ENCODE results near the gene MRFAP1.
"Not testable (repeated sequence)": the region's sequence is repeated elsewhere in the genome, so short reads cannot be mapped to it uniquely, and the experiment has no call there.

The MRFAP1 gene

DNA sequence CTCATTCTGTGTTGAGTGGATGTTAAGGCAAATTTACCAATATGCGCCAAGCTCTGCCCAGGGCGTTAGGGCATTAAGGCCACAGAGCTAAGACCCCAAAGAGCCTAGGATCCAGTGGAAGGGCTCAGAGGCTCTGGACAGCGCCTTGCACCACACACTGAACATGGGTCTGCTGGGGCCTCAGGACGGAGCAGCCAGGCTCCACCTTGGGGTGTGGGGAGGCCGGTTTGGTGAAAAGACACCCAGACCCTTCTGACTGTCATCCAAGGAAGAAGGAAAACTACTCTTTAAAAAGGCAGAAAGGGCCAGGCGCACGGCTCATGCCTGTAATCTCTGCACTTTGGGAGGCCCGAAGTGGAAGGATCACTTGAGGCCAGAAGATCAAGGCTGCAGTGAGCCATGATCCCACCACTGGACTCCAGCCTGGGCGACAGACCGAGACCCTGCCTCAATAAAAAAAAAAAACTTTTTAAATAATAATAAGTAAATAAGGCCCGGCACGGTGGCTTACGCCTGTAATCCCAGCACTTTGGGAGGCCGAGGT lies 1.3 kb upstream of the MRFAP1 start:
- DNase-seq: no peak

DNA sequence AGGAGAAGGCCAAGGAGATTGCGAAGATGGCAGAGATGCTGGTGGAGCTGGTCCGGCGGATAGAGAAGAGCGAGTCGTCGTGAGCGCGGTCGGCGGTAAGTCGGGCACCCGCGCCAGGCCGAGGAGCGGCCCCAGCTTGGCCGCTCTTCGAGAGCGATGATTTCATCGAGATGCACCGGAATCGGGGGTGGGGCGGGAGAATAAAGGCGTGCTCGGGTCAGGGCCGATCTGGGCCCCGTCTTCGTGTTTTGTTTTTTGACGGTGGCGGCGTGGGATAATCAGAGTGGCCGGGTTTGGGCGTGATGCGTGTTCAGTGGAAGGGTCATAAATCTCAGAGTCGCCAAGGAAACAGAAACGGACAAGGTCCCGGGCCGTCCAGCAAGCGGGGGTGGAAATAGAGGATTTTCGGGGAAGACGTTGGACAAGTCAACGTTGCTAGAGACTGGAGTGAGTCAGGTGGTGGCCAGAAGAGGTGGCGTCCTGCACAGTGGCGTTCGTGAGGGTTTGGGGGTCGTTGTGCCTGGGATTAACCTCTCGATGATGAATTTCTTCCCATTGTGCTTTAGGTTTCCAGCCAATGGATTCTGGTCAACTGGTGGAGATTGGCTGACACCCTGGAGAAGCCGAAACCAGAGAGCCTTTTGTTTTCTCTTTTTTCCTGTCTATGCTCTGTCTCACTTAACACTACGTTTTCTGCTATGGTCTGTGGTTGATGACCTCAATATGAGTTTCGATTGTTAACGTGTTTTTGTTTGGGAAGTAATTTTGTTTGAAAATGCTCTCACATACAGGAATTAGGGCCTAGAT lies 882 bp downstream of the MRFAP1 start:
- DNase-seq: peak; percentile 33

DNA sequence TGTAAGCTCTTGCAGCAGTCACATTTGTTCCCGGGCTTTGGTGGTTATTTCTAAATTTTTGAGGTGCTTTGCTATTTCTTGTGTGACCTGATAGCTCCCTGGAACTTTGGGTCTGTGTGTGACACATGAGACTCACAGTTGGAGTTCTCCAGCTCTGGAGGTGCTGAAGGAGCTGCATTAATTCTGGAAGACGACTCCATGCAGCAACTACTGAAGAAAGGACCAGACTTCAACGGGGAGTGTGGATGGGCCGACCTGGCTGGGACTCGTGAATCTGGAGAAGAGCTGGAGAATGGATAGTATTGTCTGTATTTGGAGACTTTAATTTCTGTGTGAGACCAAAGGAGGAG lies 1.5 kb downstream of the MRFAP1 start:
- no peak for DNase-seq

DNA sequence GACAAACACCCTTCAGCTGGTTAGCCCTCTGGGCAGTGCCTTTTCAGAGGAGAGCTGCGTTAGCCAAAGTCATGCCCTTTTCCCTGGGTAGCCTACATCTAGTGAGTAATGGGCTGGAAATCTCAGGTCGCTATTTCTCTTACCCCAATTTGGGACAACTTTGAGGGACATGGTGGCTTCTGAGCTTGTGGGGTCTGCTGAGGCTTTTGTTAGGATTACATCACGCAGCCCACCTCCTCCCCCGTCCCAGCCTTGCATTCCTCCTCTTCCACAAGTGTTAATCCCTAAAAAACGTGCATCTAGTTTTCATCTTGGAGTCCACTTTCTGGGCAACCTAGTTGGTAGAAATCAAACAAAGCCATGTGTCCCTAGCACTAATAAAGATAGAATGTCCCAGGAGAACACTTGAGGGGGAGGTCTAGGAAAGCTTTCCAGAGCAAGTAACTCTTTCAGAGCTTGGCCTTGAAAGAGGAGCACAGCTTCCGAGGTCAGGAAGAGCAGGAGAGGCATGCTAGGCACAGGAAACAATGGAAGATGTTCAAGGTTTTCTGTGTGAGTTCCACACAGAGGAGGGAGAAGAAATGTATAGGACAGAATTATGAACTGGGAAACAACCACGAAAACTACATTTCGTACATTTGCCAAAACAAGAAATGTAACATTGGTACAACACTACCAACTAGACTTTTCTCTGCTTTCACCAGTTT lies 2.8 kb downstream of the MRFAP1 start:
- no peak for DNase-seq

DNA sequence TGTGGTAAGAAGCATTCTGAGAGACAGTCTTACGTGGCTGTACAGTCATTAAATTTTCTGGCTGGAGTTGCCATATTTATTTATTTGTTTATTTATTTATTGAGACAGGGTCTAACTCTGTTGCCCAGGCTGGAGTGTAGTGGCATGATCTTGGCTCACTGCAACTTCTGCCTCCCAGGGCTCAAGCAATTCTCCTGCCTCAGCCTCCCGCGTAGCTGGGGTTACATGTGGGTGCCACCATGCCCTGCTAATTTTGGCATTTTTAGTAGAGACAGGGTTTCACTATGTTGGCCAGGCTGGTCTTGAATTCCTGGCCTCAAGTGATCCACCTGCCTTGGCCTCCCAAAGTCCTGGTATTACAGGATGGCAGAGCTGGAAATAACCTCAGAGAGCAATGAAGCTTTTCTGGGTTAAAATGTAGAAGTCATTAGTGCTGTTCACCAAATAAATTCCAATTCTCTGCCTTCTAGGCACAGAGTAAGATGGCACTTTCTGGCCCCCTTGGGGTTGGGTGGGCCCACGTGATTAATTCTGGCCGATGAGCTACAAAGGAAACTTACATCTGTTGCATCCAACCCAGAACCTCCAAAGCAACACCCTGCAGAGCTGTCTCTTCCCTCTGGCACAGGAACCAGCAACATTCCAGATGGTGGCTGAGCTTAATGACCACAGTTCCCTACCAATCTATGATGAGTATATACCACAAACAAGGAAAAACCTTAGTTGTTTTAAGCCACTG lies 4.5 kb downstream of the MRFAP1 start:
- no peak for DNase-seq

DNA sequence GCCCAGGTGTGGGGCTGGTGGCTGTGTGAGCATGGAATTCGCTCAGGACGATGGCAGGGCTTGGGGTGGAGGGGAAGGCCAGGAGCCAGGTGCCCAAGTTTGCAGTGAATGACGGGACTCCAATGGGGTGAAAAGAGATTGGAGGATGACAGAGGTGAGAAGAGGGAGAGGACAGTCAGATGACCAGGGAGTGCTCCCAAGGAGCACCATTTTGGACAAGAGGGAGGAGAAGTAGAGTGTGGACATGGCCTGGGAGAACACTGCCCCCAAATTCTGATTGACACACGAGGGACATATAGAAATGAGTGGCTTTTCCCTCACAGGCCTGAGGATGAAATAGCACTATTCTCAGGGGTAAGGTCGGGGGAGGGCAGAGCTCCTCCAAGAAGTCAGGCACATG lies 6.7 kb downstream of the MRFAP1 start:
- no peak for DNase-seq

DNA sequence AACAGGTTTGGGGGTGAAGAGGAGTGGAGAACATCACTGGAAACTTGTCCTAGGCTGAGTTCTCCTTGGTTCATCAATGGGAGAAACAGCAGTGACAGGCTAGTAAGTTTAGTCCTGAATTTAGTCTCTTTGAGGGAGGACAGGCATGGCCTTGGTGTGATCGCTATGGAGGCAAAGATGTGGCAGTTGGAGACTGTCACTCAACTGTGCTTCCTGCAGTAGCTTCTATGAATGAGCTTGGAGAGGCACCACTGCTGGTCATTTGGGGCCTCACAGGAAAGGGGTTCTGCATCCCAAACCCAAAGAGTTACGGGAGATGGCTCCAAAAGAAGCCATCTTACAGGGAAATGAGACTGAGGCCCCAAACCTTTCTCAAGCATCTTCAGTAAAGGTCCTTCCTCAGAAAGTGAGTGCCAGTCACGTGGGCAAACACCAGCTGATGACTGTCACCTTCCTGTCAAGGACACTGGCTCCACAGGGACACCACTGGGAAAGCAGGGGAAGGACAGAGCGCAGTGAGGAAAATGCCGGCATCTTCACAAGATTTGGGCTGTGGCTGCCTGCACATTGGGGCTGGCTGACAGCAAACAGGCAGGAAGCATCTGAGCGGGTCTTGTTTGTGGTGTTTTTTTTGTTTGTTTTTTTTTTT lies 7.2 kb downstream of the MRFAP1 start:
- DNase-seq: no peak

DNA sequence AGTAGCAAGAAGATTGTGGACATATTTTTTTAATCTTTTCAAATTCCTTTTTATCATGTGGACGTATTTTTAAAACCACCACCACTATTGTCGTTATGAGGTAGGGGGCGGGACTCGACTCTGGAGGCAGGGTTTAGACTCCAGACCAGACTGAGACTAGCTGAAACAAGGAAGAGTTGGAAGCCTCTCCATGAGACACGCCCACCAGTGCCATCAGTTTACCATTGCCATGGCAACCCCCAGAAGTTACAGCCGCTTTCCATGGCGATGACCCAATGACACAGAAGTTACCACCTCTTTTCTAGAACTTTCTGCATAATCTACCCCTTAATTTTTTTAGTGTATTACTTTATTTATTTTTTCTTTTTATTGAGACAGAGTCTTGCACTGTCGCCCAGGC lies 8.7 kb downstream of the MRFAP1 start:
- DNase-seq: no peak

DNA sequence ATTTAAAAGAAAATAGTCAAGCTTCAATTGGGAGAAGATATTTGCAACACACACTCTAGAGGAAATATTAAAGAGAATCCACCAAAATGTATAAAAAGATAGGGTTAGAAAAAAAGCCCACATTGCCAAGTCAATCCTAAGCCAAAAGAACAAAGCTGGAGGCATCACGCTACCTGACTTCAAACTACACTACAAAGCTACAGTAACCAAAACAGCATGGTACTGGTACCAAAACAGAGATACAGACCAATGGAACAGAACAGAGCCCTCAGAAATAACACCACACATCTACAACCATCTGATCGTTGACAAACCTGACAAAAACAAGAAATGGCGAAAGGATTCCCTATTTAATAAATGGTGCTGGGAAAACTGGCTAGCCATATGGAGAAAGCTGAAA lies 13.7 kb downstream of the MRFAP1 start:
- not testable (repeated sequence) for DNase-seq

DNA sequence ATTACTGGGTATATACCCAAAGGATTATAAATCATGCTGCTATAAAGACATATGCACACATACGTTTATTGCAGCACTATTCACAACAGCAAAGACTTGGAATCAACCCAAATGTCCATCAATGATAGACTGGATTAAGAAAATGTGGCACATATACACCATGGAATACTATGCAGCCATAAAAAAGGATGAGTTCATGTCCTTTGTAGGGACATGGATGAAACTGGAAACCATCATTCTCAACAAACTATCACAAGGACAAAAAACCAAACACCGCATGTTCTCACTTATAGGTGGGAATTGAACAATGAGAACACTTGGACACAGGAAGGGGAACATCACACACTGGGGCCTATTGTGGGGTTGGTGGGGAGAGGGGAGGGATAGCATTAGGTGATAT lies 14.8 kb downstream of the MRFAP1 start:
- not testable (repeated sequence) for DNase-seq

DNA sequence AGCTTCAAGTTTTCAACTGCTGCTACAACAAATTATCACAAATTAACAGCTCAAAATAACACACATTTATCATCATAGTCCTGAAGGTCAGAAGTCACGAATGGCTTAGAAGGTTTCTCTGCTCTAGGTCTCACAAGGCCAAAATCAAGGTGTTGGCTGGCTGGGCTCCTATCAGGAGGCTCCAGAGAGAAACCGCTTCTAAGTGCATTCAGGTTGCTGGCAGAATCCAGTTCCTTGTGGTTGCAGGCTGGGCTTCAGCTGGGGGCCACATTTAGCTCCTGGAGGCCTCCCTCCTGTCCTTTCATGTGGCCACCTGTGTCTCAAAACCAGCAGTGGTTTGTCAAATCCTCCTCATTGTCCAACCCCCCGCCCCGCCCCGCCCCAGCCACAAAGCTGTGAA lies 15.4 kb downstream of the MRFAP1 start:
- DNase-seq: no peak

DNA sequence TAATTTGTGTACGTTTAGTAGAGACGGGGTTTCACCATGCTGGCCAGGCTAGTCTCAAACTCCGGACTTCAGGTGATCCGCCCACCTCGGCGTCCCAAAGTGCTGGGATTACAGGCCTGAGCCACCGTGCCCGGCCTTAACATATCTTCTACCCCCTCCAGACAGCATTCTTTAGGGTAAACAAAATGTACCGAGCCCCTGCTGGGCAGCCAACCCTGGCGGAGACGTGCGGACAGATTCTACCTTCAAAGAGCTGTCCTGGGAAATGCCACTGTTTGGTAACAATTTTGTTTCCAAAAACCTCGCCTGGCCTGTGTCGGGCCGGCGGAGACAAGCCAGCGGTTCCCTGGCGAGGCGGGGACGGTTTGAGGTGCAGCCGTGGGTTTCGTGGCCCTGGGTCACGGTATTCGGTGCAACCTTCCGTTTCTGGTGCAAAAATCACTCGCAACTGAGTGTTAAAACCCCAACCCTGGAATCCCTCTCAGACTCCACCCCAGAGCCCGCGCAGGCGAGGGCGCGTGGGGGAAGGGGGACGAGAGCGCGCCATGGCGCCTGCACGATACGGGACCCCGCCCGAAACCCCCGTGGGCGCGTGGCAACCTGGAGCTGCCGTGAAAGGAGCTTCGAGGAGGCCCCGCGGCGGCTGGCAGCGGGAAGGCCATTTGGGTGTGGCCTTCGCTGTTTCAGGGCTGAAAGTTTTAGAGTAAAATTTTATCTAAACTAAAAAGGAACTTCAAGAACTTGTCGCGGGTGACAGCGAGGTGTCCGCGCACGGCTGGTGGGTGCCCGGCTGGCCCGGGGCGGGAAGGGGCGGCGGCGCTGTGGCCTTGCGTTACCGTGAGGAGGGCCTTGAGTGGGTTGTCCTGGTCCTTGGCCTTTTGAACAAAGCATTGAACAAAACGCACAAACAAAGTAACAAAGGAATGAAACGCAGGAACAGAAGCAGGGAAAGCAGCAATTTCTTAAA lies 17.0 kb downstream of the MRFAP1 start:
- no peak for DNase-seq

DNA sequence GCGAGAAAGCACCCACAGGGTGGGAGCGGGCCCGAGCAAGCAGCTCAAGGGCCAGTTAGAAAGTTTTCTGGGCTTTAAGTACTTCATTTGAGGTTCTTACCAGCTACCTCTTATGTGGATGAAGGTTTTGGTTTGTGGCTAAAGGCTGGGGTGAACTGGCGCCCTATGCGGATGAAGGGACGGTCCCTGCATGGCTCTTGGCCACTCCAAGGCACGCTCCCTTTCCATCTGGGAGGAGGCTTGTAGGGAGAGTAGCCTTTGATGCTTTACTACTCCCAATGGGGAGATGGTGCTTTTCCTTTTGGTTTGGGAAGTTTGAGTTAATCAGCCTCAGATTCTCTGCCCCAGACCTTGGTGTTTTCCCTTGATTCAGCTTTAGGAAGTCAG lies 17.7 kb downstream of the MRFAP1 start:
- no peak for DNase-seq

DNA sequence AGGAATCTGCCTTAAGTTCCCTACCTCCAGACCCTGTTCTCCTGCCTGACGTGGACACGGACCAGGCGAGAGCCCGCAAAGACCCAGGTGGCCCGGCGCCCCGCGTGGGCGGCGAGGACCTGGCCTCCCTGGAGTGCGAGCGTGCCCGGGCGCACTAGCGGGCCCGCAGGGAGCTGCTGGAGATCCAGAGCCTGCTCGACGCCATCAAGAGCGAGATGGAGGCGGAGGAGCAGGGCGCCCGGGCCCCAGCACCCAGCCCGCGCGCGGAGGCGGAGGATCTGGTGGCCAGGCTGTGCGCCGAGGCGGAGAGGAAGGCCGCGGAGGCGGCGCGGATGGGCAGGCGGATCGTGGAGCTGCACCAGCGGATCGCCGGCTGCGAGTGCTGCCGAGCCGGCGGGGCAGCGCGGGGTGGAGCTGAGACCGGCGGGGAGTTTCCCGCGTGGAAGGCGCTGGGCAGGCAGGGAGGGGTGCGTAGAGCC lies 18.2 kb downstream of the MRFAP1 start:
- DNase-seq: peak; percentile 38

DNA sequence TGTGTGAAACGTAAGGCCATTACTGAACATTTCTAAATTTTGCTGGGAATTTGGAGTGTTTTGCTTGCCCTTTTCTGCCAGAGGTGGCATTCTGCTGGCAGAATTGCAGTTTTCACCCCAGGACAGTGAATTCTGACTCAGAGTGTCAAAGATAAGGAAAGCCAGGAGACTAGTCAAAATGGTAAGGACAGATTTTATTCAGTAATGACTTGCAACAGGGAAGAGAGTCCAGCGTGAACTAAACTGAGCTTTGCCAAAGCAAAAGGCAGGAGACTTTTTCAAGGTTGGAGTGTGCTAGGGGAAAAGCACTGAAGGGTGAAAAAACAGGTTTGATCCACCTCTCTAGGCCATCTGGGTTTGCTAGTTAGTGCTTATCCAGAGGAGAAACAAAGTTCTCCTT lies 19.4 kb downstream of the MRFAP1 start:
- DNase-seq: no peak

DNA sequence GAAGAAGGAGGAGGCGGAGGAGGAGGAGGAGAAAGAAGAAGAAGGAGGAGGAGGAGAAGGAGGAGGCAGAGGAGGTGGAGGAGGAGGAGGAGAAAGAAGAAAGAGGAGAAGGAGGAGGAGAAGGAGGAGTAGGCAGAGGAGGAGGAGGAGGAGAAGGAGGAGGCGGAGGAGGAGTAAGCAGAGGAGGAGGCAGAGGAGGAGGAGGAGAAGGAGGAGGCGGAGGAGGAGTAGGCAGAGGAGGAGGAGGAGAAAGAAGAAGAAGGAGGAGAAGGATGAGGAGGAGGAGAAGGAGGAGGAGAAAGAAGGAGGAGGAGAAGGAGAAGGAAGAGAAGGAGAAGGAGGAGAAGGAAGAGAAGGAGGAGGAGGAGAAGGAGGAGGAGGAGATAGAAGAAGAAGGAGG lies 19.9 kb downstream of the MRFAP1 start:
- no peak for DNase-seq

DNA sequence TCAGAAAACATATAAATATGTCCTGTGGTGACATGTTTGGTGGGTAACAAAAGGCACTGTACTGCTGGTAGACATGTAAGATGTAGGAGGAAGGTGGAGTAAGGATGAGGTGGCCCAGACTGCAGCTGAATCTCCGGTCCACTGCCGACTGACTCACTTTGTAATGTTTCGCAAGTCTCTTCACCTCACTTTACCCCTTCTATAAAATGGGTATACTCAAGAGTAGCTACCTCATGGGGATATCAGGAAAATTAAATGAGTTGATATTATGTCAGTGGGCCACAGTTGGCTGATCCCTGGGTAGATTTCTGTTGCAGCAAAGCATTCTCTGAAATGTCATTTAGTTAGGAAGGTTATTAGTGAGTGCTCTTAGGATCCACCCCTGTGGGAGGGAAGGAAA lies 22.1 kb downstream of the MRFAP1 start:
- DNase-seq: no peak

DNA sequence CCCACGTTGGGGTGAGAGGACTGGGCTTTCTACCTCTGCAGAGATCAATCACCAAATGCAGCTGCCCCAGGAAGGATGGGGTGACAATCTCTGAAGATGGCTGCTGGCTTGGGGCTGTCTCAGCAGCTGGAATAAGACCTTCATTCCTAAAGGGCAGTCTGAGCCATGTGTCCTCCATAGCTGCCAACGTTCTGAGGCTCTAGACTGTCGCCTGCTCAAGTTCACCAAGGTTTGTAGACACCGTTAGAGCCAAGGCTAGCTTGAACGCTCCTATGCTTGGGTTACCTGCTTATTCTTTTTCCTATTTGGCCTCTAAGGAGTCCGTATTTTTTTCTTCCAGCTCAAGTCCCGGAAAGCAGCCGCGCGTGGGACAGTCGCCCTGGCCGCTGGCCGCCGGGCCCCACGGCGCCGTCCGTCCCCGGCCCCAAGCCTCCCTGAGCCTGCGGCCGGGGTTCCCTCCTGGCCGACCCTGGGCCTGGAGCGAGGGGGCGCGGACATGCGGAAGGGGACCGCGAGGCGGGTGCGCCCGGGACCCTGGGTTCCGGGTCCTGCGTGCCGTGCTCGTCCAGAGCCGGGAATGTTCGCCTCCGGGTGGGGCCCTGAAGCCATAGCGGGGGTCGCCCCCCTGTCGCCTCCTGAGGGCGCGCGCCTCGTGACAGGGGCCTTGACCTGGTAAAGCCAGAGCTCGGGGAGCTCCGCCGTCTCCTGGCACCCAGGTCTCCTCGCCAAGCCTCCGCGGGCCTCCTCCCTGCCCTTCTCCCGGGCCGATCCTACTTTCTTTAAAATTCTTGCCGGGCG lies 23.3 kb downstream of the MRFAP1 start:
- DNase-seq: no peak

DNA sequence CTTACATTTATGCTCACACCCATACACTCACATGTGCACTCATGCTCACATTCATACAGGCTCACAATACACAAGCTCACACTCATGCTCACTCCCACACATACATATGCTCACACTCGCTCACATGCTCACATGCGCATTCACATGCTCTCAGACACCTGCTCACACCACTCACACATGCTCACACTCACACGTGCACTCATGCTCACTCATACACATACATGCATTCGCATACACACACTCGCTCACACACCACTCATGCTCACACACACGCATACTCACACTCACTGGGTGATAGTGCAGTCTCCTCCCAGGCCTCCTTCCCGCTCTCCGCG lies 24.8 kb downstream of the MRFAP1 start:
- DNase-seq: no peak

DNA sequence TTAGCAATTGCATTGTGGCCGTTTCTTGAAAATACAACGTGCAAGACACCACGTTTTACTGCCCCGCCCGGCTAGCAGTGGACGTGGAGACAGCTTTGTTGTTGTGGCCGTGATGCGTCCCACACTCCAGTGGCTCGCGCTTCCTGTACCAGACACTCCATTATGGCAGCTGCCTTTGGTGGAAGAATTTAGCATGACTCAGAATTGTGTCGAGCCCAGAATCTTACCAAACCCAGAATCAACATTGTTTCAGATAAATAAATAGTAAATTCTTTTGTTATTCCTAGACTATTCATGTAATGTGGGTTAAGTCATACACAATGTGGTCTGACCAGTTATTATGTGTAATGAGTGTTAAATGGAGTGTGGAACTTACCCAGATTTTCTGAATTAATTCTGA lies 27.9 kb downstream of the MRFAP1 start:
- DNase-seq: peak; percentile 71

DNA sequence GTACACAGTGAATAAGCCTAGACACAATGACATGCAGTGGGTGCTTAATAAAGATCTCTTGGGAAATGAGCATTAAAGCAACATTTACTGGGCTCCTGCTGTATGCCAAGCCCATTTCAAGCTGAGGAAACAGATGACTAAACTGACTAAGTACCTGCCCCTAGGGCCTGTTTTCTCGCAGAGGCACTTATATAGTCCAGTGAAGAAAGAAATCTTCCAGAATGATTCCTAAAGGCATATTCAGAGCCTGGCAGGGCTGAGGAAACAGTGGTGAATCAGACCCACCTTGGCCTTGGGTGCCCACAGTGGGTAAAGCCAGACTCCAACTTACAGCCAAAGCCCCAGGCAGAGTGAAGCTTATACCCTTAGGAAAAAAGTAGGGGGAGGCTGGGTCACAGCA lies 31.2 kb downstream of the MRFAP1 start:
- no peak for DNase-seq

Measured in fibroblast of skin of scalp (primary cell).